Measurements from ENCODE around the gene VPS25.

- no peak for TF ChIP-seq CTCF (IDR thresholded peaks at IDR 0.05)
- TF ChIP-seq POLR2A (IDR thresholded peaks at IDR 0.05; ENCODE audit: low read depth), result no peak
- no peak for TF ChIP-seq POLR2AphosphoS5 (IDR thresholded peaks at IDR 0.05)
- TF ChIP-seq EP300 (IDR thresholded peaks at IDR 0.05), result no peak
These were observed 49.6 kb upstream of the VPS25 start for GRCh38 chr17:42723636-42724035.
